SU-DHL-6 (cell line): Measurements from ENCODE around the gene C2CD2L.

ENCODE experiments used
- CTCF ChIP-seq: fragments of 200-600 bp; sonication (generic); IDR thresholded peaks from one replicate; pipeline ENCODE4 v1.5.1; 2017; ENCODE audit warnings: antibody characterized with exemption, mild to moderate bottlenecking, low read length, moderate library complexity; ENCODE audit not compliant: insufficient read depth, poor library complexity, severe bottlenecking
- EZH2phosphoT487 ChIP-seq: fragments of 200-600 bp; sonication (generic), shearing (Covaris generic); conservative IDR thresholded peaks from 2 replicates; pipeline ENCODE4 v1.6.1; 2018; ENCODE audit warnings: mild to moderate bottlenecking, antibody characterized with exemption, low read length, moderate library complexity, mixed read lengths

GRCh38 chr11:119111361-119111925 lies 4.3 kb downstream of the C2CD2L start:
- TF ChIP-seq CTCF (no peak), EZH2phosphoT487 (no peak)
